K562 (cell line): ENCODE results near the gene SPATA13. TPM values are rescaled to one million over a fixed set of nuclear protein-coding genes. Genes with fewer than 3 reads are reported as not detected.

ENCODE experiments used
- ATAC-seq: fragments of 200-7000 bp; cut with Tn5 transposase; 3 replicates; pipeline ENCODE4 v1.9.1; 2020; ENCODE audit warnings: moderate library complexity
- BruUV-seq: library from RNA; stranded (reverse); fragments of 400-500 nt; replicated peaks from 2 replicates; lab custom pipeline; 2021; lab: Mats Ljungman, UMichigan
- CTCF ChIA-PET: fragments of 300-600 bp; formaldehyde crosslinking; extraction: SDS; loops from one replicate; lab custom pipeline; 2021; ENCODE audit warnings: low intra/inter-chr PET ratio; lab: Yijun Ruan, JAX
- POLR2A ChIA-PET: fragments of 300-600, 350-650 bp; sonication (Branson Sonifier 250); formaldehyde crosslinking; extraction: SDS; loops from one replicate; lab custom pipeline; 2021; ENCODE audit warnings: antibody characterized with exemption, inconsistent platforms; lab: Yijun Ruan, JAX
- DNase-seq, 4 experiments: peaks; one replicate each; pipeline versions ENCODE4 v3.0.0 to v3.0.0-alpha.2; 2011 to 2018; ENCODE audit warnings: low spot score in 3 of 4, mixed read lengths in 3 of 4; ENCODE audit errors: extremely low read depth in 1 of 4
- FAIRE-seq: peaks from 2 replicates; lab custom pipeline; 2011; peaks lifted over from hg19 to GRCh38; lab: Jason Lieb, UNC
- H2AFZ ChIP-seq: 2 replicates; pipeline ENCODE4 v1.6.0; 2011; ENCODE audit warnings: low read depth, low read length, control low read depth, inconsistent platforms
- H3K27ac ChIP-seq: fragments of 200-600 bp; 3 replicates; pipeline ENCODE4 v1.8.0; 2011; ENCODE audit warnings: low read depth, mild to moderate bottlenecking, control low read depth, inconsistent platforms, low read length, moderate library complexity, mixed read lengths; ENCODE audit errors: extremely low read depth
- H3K27me3 ChIP-seq, 2 experiments: fragments of 300-600 bp in 1 of 2; 2 replicates in 1 of 2; 3 replicates in 1 of 2; pipeline versions ENCODE4 v1.6.0 to v1.8.0; 2011; ENCODE audit warnings: inconsistent platforms in 2 of 2, low read length in 2 of 2, mild to moderate bottlenecking in 1 of 2, mixed read lengths in 1 of 2, moderate library complexity in 1 of 2; ENCODE audit not compliant: control insufficient read depth in 2 of 2, insufficient read depth in 2 of 2
- H3K36me3 ChIP-seq: fragments of 300-600 bp; 3 replicates; pipeline ENCODE4 v1.8.0; 2011; ENCODE audit warnings: mild to moderate bottlenecking, low read length, inconsistent platforms; ENCODE audit not compliant: control insufficient read depth, insufficient read depth
- H3K4me1 ChIP-seq, 2 experiments: fragments of 200-600 bp in 1 of 2; replicated peaks in 1 of 2; 2 replicates in 1 of 2; 3 replicates in 1 of 2; pipeline versions ENCODE4 v1.5.1 to v1.8.0; 2011; ENCODE audit warnings: inconsistent platforms in 2 of 2, low read length in 2 of 2, mild to moderate bottlenecking in 1 of 2, mixed read lengths in 1 of 2, moderate library complexity in 1 of 2; ENCODE audit not compliant: control insufficient read depth in 2 of 2, insufficient read depth in 2 of 2
- H3K4me2 ChIP-seq: 2 replicates; pipeline ENCODE4 v1.6.1; 2011; ENCODE audit warnings: low read length, control low read depth, inconsistent platforms, mixed read lengths; ENCODE audit not compliant: insufficient read depth
- H3K4me3 ChIP-seq: fragments of 200-600 bp; sonication (generic), shearing (Covaris generic); 2 replicates; pipeline ENCODE4 v1.5.1; 2016; ENCODE audit warnings: control low read depth, inconsistent platforms
- H3K79me2 ChIP-seq: fragments of 200-600 bp; 3 replicates; pipeline ENCODE4 v1.8.0; 2011; ENCODE audit warnings: low read length, inconsistent platforms; ENCODE audit not compliant: control insufficient read depth, insufficient read depth
- H3K9ac ChIP-seq, 2 experiments: 2 replicates each; pipeline versions ENCODE4 v1.6.0 to v1.6.1; 2011; ENCODE audit warnings: low read depth in 2 of 2, low read length in 2 of 2, control low read depth in 1 of 2, inconsistent platforms in 1 of 2, mild to moderate bottlenecking in 1 of 2, mixed read lengths in 1 of 2; ENCODE audit not compliant: insufficient read depth in 1 of 2
- H3K9me1 ChIP-seq: one replicate; pipeline ENCODE4 v1.6.0; 2011; ENCODE audit warnings: inconsistent platforms, mild to moderate bottlenecking, low read length, moderate library complexity; ENCODE audit not compliant: control insufficient read depth, insufficient read depth
- H3K9me3 ChIP-seq: replicated peaks from 2 replicates; pipeline ENCODE4 v1.5.1; 2011; ENCODE audit warnings: low read depth, low read length, inconsistent platforms; ENCODE audit not compliant: control insufficient read depth, insufficient read depth
- H4K20me1 ChIP-seq: replicated peaks from 2 replicates; pipeline ENCODE4 v1.6.1; 2011; ENCODE audit warnings: low read length, inconsistent platforms, mixed read lengths; ENCODE audit not compliant: control insufficient read depth, insufficient read depth
- ARNT ChIP-seq, 2 experiments: fragments of 450-650 bp; IDR thresholded peaks; 2 replicates each; pipeline ENCODE4 v1.6.1; 2016; ENCODE audit warnings: mild to moderate bottlenecking in 1 of 2
- DACH1 ChIP-seq: fragments of 450-650 bp; IDR thresholded peaks from 2 replicates; pipeline ENCODE4 v1.6.1; 2018; ENCODE audit not compliant: partially characterized antibody
- NR3C1 ChIP-seq: sonication (generic); formaldehyde crosslinking; IDR thresholded peaks from 2 replicates; pipeline ENCODE4 v1.8.1; 2022; ENCODE audit warnings: missing genetic modification reagents
- PHF20 ChIP-seq: fragments of 450-650 bp; IDR thresholded peaks from 2 replicates; pipeline ENCODE4 v1.6.1; 2018; ENCODE audit not compliant: partially characterized antibody
- POLR3G ChIP-seq: IDR thresholded peaks from 2 replicates; pipeline ENCODE4 v1.6.1; 2011; ENCODE audit not compliant: insufficient read length, insufficient replicate concordance; ENCODE audit errors: extremely low read depth
- RFX1 ChIP-seq: fragments of 450-650 bp; IDR thresholded peaks from 2 replicates; pipeline ENCODE4 v1.6.1; 2016; ENCODE audit warnings: mild to moderate bottlenecking, moderate library complexity
- SIN3B ChIP-seq: fragments of 450-650 bp; IDR thresholded peaks from 2 replicates; pipeline ENCODE4 v1.6.1; 2017; ENCODE audit warnings: low read depth, mild to moderate bottlenecking, moderate library complexity
- TGIF2 ChIP-seq: sonication (generic); formaldehyde crosslinking; IDR thresholded peaks from 2 replicates; pipeline ENCODE4 v1.8.1; 2022; ENCODE audit warnings: mild to moderate bottlenecking, missing genetic modification reagents, moderate library complexity
- ZKSCAN8 ChIP-seq: fragments of 200-800 bp; sonication (Bioruptor generic); IDR thresholded peaks from 2 replicates; pipeline ENCODE4 v1.6.1; 2016; ENCODE audit warnings: missing genetic modification characterization, missing compliant biosample characterization
- ZNF212 ChIP-seq: fragments of 450-650 bp; formaldehyde crosslinking; IDR thresholded peaks from 2 replicates; pipeline ENCODE4 v1.4.0; 2020; ENCODE audit warnings: mild to moderate bottlenecking
- WGBS: fragments of 100-300 bp; shearing (Covaris generic); methylation state at CpG from one replicate; pipeline ENCODE4 v1.1.6; 2016; ENCODE audit warnings: low coverage, mixed read lengths; ENCODE audit not compliant: insufficient coverage; ENCODE audit errors: missing lambda C conversion rate; 5-methylcytosine and 5-hydroxymethylcytosine counted together
- in situ Hi-C: fragments of 300-500 bp; cut with MboI; formaldehyde crosslinking; loops from 4 replicates; pipeline ENCODE4 v1.15.0; 2018; ENCODE audit warnings: inconsistent platforms, mixed read lengths
- intact Hi-C: fragments of 100-400 bp; cut with micrococcal nuclease; formaldehyde crosslinking; loops from 2 replicates; pipeline ENCODE4 v1.14.2; 2022
- polyA plus RNA-seq, 8 experiments: library from polyadenylated mRNA; depleted of rRNA in 4 of 8; stranded (reverse) in 5 of 8; unstranded in 3 of 8; fragments of >200 nt; fragmentation: Nextera tagmentation in 2 of 8; fragmentation: Illumina TruSeq in 1 of 8; extraction: Ambion mirVana in 2 of 8; extraction: Trizol in 1 of 8; gene quantifications; 2 replicates each; pipeline versions ENCODE4 v1.2.1 to v1.2.3, GENCODE V29; 2011 to 2014; ENCODE audit warnings: inconsistent platforms in 1 of 8, missing spikeins in 1 of 8
- total RNA-seq, 7 experiments: library from RNA; depleted of rRNA in 6 of 7; stranded (reverse); fragments of >200 nt in 6 of 7; fragmentation: Illumina TruSeq in 2 of 7; extraction: Trizol in 2 of 7; gene quantifications; 2 replicates each; pipeline versions ENCODE4 v1.2.1 to v1.2.3, GENCODE V29; 2011 to 2021; ENCODE audit warnings: low replicate concordance in 1 of 7
- TF ChIP-seq, protein P1 (sequence below): sonication (generic); formaldehyde crosslinking; IDR thresholded peaks from 2 replicates; pipeline ENCODE4 v1.8.0; 2022; ENCODE audit warnings: mild to moderate bottlenecking, missing genetic modification reagents
- TF ChIP-seq, protein P2 (sequence below): fragments of 250-450 bp; sonication (Bioruptor Pico); IDR thresholded peaks from 2 replicates; pipeline ENCODE4 v1.5.0; 2022; ENCODE audit warnings: mild to moderate bottlenecking
- TF ChIP-seq, protein P3 (sequence below), 2 experiments: fragments of 450-650 bp; IDR thresholded peaks; 2 replicates each; pipeline ENCODE4 v1.6.1; 2016

The SPATA13 gene
- total and polyA plus RNA-seq, 9 of the 15 experiments (the other 6 are each of a cell fraction or from before 2014, with no cell fraction given) = 0.08 to 0.99 (median 0.21) TPM; not detected in 2

DNA sequence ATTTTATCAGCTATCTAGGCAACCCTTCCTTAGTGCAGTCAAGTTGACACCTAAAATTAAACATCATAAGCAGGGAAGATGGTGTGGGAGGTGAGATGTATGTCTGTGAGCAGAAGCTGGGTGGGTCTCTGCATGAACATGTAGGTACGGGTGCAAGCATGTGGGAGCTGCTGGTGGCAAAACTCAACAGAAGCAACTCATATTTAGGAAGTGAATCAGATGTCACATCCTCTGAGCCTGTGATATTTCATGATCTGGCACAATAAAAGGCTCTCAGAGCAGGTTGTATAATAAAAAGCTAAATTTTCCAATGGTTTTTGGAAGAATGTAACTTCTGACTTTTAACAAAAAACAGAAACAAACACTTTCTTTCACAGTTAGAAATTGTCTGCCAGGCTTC lies 193.2 kb downstream of the SPATA13 start:
- Histone ChIP-seq H3K79me2 (no peaks in the 10 kb centered on the region), H3K27me3 (no peaks in the 10 kb centered on the region), H3K27ac (no peak overlapping the region), H2AFZ (no peak overlapping the region), H3K4me1 (no peaks in the 10 kb centered on the region), H3K4me3 (no peak overlapping the region), H4K20me1 (no peaks in the 10 kb centered on the region), H3K9me3 (no peaks in the 10 kb centered on the region; the same call in 1 of the 2 replicates), H3K4me2 (no peak overlapping the region), H3K9ac (no peak overlapping the region)
- intact Hi-C loops = no loop called here
- POLR2A ChIA-PET = interaction anchor here (0.5 to 0.8 kb wide), 2 partner anchors 15 to 28 kb away, joined by 3 read pairs; no protein-coding TSS in a partner anchor
- in situ Hi-C loops = loop anchor here (10.0 kb wide), 1 partner anchor 1419 kb away; no protein-coding TSS in a partner anchor
- BruUV-seq = no TSS peak
- DNase-seq (no peak), FAIRE-seq (no peak), ATAC-seq (no peak)
- WGBS = 0% methylated on average over 1 of the region's 1 CpG
- TF ChIP-seq ARNT (IDR thresholded peaks at IDR 0.05) = no peak
- no peak for TF ChIP-seq NR3C1 (CRISPR knock-in tag)
- TF ChIP-seq, protein P1, sequence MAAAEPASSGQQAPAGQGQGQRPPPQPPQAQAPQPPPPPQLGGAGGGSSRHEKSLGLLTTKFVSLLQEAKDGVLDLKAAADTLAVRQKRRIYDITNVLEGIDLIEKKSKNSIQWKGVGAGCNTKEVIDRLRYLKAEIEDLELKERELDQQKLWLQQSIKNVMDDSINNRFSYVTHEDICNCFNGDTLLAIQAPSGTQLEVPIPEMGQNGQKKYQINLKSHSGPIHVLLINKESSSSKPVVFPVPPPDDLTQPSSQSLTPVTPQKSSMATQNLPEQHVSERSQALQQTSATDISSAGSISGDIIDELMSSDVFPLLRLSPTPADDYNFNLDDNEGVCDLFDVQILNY (CRISPR knock-in tag) = no peak
- TF ChIP-seq, all 486 proteins: peak for 0
- no peaks in the 10 kb centered on the region for H3K36me3 ChIP-seq
- H3K9me1 ChIP-seq = no peaks in the 10 kb centered on the region
- CTCF ChIA-PET = no interaction called here

DNA sequence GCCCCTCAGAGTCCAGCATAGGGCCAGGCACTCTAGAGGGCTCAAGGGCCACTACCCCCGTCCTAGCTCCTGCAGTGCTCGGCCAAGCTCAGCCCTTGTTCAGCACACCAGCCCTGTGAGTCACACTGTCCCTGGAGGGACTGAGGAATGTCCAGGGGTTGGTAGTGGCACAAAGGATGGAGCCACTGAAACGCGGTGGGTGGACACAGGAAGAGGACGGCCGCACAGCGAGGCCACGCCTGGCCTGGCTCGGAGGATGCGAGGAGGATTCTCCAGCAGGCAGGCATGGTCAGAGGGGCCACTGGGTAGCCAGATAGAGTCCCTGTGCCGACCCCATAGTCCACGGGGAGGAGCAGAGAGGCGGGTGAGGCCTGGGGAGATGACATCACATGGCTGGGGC lies 194.6 kb downstream of the SPATA13 start:
- FAIRE-seq (no peak), DNase-seq (no peak), ATAC-seq (no peak)
- H3K9ac ChIP-seq = no peak overlapping the region
- in situ Hi-C loops = loop anchor here (10.0 kb wide), 1 partner anchor 1420 kb away; no protein-coding TSS in a partner anchor
- no peak overlapping the region for H2AFZ ChIP-seq
- intact Hi-C loops = no loop called here
- WGBS = 10% methylated on average over 11 of the region's 13 CpGs
- no peaks in the 10 kb centered on the region for H3K36me3 ChIP-seq
- no peak overlapping the region for H3K4me2 ChIP-seq
- no peak overlapping the region for H3K27ac ChIP-seq
- BruUV-seq = no TSS peak
- no peaks in the 10 kb centered on the region for H3K79me2 ChIP-seq
- no peaks in the 10 kb centered on the region for H3K4me1 ChIP-seq
- 0 out of 5 replicates have a peak, but pooled peaks cover 0 to 3% of the 10 kb centered on the region in 2 experiments for H3K27me3 ChIP-seq
- ChIA-PET CTCF (no interaction called here), POLR2A (no interaction called here)
- no peaks in the 10 kb centered on the region for H3K9me1 ChIP-seq
- H4K20me1 ChIP-seq = no peaks in the 10 kb centered on the region
- no peaks in the 10 kb centered on the region; the same call in 1 of the 2 replicates for H3K9me3 ChIP-seq
- H3K4me3 ChIP-seq = no peak overlapping the region
- TF ChIP-seq ZNF212 (CRISPR knock-in tag) (no peak), PHF20 (no peak), TGIF2 (CRISPR knock-in tag) (no peak), DACH1 (no peak), RFX1 (no peak), POLR3G (no peak), SIN3B (no peak), ZKSCAN8 (CRISPR knock-in tag) (no peak), ARNT (IDR thresholded peaks at IDR 0.05) (no peak)
- TF ChIP-seq, protein P2, sequence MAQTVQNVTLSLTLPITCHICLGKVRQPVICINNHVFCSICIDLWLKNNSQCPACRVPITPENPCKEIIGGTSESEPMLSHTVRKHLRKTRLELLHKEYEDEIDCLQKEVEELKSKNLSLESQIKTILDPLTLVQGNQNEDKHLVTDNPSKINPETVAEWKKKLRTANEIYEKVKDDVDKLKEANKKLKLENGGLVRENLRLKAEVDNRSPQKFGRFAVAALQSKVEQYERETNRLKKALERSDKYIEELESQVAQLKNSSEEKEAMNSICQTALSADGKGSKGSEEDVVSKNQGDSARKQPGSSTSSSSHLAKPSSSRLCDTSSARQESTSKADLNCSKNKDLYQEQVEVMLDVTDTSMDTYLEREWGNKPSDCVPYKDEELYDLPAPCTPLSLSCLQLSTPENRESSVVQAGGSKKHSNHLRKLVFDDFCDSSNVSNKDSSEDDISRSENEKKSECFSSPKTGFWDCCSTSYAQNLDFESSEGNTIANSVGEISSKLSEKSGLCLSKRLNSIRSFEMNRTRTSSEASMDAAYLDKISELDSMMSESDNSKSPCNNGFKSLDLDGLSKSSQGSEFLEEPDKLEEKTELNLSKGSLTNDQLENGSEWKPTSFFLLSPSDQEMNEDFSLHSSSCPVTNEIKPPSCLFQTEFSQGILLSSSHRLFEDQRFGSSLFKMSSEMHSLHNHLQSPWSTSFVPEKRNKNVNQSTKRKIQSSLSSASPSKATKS (CRISPR knock-in tag) = no peak
- TF ChIP-seq, protein P3, sequence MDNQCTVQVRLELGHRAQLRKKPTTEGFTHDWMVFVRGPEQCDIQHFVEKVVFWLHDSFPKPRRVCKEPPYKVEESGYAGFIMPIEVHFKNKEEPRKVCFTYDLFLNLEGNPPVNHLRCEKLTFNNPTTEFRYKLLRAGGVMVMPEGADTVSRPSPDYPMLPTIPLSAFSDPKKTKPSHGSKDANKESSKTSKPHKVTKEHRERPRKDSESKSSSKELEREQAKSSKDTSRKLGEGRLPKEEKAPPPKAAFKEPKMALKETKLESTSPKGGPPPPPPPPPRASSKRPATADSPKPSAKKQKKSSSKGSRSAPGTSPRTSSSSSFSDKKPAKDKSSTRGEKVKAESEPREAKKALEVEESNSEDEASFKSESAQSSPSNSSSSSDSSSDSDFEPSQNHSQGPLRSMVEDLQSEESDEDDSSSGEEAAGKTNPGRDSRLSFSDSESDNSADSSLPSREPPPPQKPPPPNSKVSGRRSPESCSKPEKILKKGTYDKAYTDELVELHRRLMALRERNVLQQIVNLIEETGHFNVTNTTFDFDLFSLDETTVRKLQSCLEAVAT (IDR thresholded peaks at IDR 0.05) = no peak
